ENCODE measurements around the gene RAB31. TPM values are rescaled to one million over a fixed set of nuclear protein-coding genes. Genes with fewer than 3 reads are reported as not detected.

Gene RAB31, protein sequence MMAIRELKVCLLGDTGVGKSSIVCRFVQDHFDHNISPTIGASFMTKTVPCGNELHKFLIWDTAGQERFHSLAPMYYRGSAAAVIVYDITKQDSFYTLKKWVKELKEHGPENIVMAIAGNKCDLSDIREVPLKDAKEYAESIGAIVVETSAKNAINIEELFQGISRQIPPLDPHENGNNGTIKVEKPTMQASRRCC
- total RNA-seq, result 21.0 and 26.0 TPM in 2 replicates
- polyA plus RNA-seq, result 81.8 and 120 TPM in 2 replicates

DNA sequence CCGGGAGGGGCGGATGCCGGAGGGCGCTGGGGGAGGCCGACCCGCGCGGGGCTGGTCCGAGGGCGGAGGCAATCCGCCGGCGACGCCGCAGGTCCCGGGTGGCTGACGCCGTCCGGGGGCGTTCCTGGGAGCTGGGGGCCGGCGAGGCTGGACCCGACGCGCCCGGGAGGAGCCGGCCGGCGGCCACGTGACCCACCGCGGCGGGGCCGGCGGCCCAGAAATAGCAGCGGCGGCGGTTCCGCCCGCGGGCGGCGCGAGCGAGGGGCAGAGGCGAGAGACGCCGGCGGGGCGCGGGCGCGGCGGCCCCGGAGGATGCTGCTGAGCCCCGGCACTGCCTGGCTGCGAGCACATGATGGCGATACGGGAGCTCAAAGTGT is at the start of gene RAB31:
Gene RAB31, plus strand, starts transcription at position 245 of the 377 bp plus-strand sequence. Its CDS starts 105 bp downstream, at position 350.
- peaks cover 21% of the 10 kb centered on the region for H3K4me1 ChIP-seq (ENCODE audit: insufficient read depth)
- H2AFZ ChIP-seq, result peak within 1 kb of the TSS; percentile 92
- H3K9me2 ChIP-seq (replicated peaks; ENCODE audit: insufficient read depth), result no peaks in the 10 kb centered on the region
- no peaks in the 10 kb centered on the region for H3K36me3 ChIP-seq (replicated peaks; ENCODE audit: insufficient read depth, low read depth)
- TF ChIP-seq EZH2 (IDR thresholded peaks at IDR 0.05; ENCODE audit: borderline replicate concordance) (no peak), EZH2phosphoT487 (IDR thresholded peaks at IDR 0.05; ENCODE audit: low read depth, severe bottlenecking, unreplicated experiment) (no peak)
- TF ChIP-seq, protein P1, sequence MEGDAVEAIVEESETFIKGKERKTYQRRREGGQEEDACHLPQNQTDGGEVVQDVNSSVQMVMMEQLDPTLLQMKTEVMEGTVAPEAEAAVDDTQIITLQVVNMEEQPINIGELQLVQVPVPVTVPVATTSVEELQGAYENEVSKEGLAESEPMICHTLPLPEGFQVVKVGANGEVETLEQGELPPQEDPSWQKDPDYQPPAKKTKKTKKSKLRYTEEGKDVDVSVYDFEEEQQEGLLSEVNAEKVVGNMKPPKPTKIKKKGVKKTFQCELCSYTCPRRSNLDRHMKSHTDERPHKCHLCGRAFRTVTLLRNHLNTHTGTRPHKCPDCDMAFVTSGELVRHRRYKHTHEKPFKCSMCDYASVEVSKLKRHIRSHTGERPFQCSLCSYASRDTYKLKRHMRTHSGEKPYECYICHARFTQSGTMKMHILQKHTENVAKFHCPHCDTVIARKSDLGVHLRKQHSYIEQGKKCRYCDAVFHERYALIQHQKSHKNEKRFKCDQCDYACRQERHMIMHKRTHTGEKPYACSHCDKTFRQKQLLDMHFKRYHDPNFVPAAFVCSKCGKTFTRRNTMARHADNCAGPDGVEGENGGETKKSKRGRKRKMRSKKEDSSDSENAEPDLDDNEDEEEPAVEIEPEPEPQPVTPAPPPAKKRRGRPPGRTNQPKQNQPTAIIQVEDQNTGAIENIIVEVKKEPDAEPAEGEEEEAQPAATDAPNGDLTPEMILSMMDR (IDR thresholded peaks at IDR 0.05; ENCODE audit: poor library complexity), result no peak
- H3K27me3 ChIP-seq, result peaks cover 13% of the 10 kb centered on the region
- H3K9me3 ChIP-seq (ENCODE audit: low read depth), result no peaks in the 10 kb centered on the region
- H3K79me2 ChIP-seq, result peaks cover 32% of the 10 kb centered on the region
- H4K20me1 ChIP-seq (ENCODE audit: insufficient read depth, poor library complexity, severe bottlenecking), result no peaks in the 10 kb centered on the region
- under 1% methylated on average over 24 of the region's 59 CpGs for WGBS (ENCODE audit: low lambda C conversion rate, missing lambda C conversion rate)
- peak within 1 kb of the TSS; percentile 95 for H3K4me2 ChIP-seq
- peak within 1 kb of the TSS; percentile 98 for H3K4me3 ChIP-seq
- peak; percentile 91 for DNase-seq (ENCODE audit: low spot score)
- H3K27ac ChIP-seq, result peak within 1 kb of the TSS; percentile 93

DNA sequence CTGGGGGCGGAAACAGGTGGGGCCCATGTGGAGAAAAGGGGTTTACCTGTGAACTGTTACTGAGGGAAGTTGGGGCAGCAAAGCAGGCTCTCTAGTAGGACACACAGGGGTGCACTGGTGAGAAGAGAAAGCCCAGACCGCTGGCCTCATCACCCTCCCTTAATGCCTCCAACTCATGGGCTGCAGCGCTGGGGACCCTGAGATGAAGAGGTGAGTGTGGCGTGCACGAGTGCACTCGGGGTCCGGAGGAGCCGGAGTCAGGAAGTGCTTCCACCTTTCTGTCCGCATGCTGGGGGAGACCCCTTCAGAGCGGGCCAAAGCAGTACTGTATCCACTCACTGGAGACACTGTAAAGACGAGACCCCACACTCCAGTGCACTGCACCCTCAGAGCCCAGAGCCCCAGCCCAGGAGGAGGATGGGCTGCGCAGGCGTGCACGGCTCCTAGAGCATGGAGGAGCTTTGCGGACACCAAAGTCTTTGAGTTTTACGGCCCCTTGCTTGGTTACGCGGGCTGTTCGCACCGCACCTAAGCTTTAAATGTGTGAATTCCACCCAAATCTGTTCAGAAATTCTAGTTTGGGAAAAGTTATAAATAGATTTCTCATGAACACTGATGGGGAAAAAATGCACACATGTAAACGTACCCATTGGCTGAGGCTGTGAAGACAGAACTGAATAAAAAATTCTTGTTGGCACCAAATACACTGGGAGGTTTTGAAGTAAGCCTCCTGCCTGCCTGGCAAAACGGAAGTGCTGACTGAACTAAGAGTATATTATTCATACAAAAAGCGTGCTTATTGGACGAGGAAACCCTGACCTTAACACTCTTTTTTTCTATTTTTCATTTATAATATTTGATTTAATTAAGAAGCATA is 48.4 kb upstream of the RAB31 start:
- H3K4me1 ChIP-seq (ENCODE audit: insufficient read depth), result no peaks in the 10 kb centered on the region
- 97% methylated on average over 24 of the region's 24 CpGs for WGBS (ENCODE audit: low lambda C conversion rate, missing lambda C conversion rate)
- DNase-seq (ENCODE audit: low spot score), result no peak
- H2AFZ ChIP-seq, result no peak overlapping the region
- no peaks in the 10 kb centered on the region for H3K36me3 ChIP-seq (replicated peaks; ENCODE audit: insufficient read depth, low read depth)
- no peak overlapping the region for H3K4me3 ChIP-seq
- no peaks in the 10 kb centered on the region for H3K27me3 ChIP-seq
- no peaks in the 10 kb centered on the region for H3K9me2 ChIP-seq (replicated peaks; ENCODE audit: insufficient read depth)
- H4K20me1 ChIP-seq (ENCODE audit: insufficient read depth, poor library complexity, severe bottlenecking), result no peaks in the 10 kb centered on the region
- H3K9me3 ChIP-seq (ENCODE audit: low read depth), result no peaks in the 10 kb centered on the region
- H3K4me2 ChIP-seq, result no peak overlapping the region
- no peaks in the 10 kb centered on the region for H3K79me2 ChIP-seq
- no peak overlapping the region for H3K27ac ChIP-seq
- TF ChIP-seq EZH2 (IDR thresholded peaks at IDR 0.05; ENCODE audit: borderline replicate concordance) (no peak), EZH2phosphoT487 (IDR thresholded peaks at IDR 0.05; ENCODE audit: low read depth, severe bottlenecking, unreplicated experiment) (no peak)
- TF ChIP-seq, protein P1 (IDR thresholded peaks at IDR 0.05; ENCODE audit: poor library complexity), result no peak

DNA sequence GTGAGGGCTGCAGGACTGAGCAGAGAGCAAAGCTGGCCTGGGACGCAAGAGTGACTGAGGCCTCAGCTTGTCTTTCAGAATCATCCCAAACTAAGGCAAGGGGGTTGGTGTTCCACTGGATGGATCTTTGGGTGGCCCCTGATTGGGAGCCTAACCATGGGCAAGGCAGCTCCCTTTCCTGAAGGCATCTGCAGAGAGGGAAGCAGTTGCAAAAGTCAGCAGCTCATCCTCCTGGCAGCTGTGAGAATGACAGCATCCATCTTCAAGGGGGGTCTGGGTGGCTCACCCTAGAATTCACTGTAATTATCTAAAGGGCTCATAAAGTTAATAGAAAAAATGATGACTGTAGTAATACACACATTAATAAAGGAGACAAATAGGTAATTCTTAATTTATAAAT is 46.5 kb upstream of the RAB31 start:
- Histone ChIP-seq H3K27me3 (no peaks in the 10 kb centered on the region), H3K9me3 (ENCODE audit: low read depth) (no peaks in the 10 kb centered on the region), H3K4me1 (ENCODE audit: insufficient read depth) (no peaks in the 10 kb centered on the region), H2AFZ (no peak overlapping the region), H4K20me1 (ENCODE audit: insufficient read depth, poor library complexity, severe bottlenecking) (no peaks in the 10 kb centered on the region), H3K4me3 (no peak overlapping the region), H3K27ac (no peak overlapping the region), H3K4me2 (no peak overlapping the region), H3K9me2 (replicated peaks; ENCODE audit: insufficient read depth) (no peaks in the 10 kb centered on the region), H3K36me3 (replicated peaks; ENCODE audit: insufficient read depth, low read depth) (no peaks in the 10 kb centered on the region), H3K79me2 (no peaks in the 10 kb centered on the region)
- DNase-seq (ENCODE audit: low spot score), result no peak
- WGBS (ENCODE audit: low lambda C conversion rate, missing lambda C conversion rate), result 100% methylated on average over 1 of the region's 1 CpG
- TF ChIP-seq EZH2 (IDR thresholded peaks at IDR 0.05; ENCODE audit: borderline replicate concordance) (no peak), EZH2phosphoT487 (IDR thresholded peaks at IDR 0.05; ENCODE audit: low read depth, severe bottlenecking, unreplicated experiment) (no peak)
- TF ChIP-seq, protein P1 (IDR thresholded peaks at IDR 0.05; ENCODE audit: poor library complexity), result no peak
